GM19193 (cell line): Measurements from ENCODE around the gene LRG1.

Experiments used
- POLR2A ChIP-seq: IDR thresholded peaks from 4 replicates; pipeline ENCODE4 v1.6.1; 2011; ENCODE audit not compliant: insufficient read depth, insufficient read length; ENCODE audit errors: extremely low read depth

LRG1 gene

DNA sequence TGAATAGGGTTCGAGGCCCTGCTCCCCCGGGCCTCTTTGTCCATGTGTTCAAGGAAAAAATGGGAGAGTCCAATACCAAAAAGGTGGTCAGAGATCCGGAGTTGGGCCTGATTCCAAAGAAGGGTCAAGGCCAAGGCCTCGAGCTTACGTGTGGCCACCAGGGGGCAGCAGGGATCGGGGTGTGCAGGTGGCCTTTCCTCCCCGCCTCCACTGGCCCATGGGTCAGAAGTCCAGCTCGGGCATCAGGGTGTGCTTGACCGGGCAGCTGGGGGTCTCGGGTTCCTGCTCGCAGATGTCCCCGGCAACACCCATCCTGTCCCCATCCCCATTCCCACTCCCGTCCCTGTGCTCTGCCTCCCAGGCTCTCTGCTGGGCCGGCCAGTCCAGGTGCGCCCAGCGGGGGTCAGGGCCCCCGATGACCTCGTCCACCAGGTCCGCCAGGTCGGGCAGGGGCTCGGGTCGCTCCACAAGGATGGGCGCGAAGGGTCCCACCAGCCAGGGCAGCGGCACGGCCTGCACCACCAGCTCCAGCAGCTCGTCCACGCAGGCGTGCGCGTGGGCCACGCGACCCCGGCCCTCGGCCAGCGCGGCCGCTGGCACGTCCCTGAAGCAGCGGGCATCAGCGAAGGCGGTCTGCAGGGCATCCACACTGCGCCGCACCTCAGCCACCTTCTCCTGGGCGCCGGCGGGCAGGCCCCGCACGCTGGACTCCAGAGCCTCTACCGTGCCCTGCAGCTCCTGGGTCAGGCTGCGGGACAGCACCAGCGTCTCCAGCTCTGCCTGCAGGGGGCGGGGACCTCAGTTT is 16.3 kb downstream of the LRG1 start:
- TF ChIP-seq POLR2A: no peak

- no peak for TF ChIP-seq POLR2A
Measured at GRCh38 chr19:4522291-4523002, 17.4 kb downstream of the LRG1 start.

GRCh38 chr19:4521888-4522242 is 18.0 kb downstream of the LRG1 start:
- TF ChIP-seq POLR2A: no peak

DNA sequence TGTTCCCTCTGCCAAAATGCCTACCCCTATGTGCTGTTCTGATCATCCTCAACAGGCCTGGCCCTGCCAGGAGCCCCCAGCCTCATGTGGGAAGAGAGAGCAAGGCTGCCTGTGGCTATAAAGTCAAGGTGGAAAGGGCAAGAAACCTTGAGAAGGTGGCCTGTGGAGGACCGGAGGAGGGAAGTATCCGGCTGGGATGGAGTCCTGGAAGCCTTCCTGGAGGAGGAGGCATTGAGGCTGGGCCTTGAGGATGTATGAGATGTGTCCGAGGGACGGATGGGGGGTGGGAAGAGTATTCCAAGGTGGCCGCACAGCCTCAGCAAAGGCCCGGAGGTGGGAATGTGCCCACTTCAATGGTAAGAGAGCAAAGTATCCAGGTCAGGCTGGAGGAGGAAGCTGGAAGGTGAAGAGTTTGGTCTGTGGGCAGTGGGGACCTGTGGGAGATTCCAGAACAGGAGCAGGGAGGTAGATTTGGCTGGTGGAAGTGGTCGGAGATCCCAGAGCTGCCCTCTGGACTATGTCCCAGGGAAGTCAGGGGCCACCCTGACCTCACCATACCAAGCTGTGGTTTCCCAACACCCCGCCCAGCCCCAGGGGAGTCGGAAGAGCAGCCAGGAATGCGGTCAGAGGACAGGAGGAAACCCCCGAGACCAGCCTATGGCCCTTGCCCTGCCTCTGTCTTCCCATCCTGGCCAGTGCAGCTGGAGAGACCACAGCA is 18.5 kb downstream of the LRG1 start:
- no peak for TF ChIP-seq POLR2A

GRCh38 chr19:4519521-4520277 is 20.1 kb downstream of the LRG1 start:
- TF ChIP-seq POLR2A: no peak

DNA sequence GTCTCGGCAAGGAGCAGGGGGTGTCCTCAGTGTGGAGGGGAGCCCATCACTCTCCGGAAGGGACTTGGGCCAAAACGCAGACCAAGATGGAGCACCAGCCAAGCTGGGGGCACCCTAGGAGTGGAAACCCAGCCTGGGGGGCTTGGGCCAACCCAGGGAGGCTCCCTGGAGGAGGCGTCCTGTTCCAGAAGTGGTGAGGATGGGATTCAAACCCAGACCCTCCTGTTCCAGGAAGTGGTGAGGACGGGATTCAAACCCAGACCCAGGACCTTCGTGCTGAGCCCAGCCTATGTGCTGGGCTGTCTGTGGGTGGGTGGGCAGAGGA is 20.7 kb downstream of the LRG1 start:
- no peak for TF ChIP-seq POLR2A

- TF ChIP-seq POLR2A: no peak
Measured at GRCh38 chr19:4518345-4519171, 21.3 kb downstream of the LRG1 start, which contains the start of gene PLIN4. Gene PLIN4, minus strand, starts transcription at chr19:4518486. Its CDS starts 214 bp downstream, at chr19:4518272.

GRCh38 chr19:4517451-4518057 is 22.3 kb downstream of the LRG1 start:
- TF ChIP-seq POLR2A: no peak

- no peak for TF ChIP-seq POLR2A
Measured at GRCh38 chr19:4516939-4517300, 22.9 kb downstream of the LRG1 start.

GRCh38 chr19:4516199-4516938 is 23.5 kb downstream of the LRG1 start:
- no peak for TF ChIP-seq POLR2A

GRCh38 chr19:4515732-4516131 is 24.1 kb downstream of the LRG1 start:
- no peak for TF ChIP-seq POLR2A

GRCh38 chr19:4513248-4513647 is 26.6 kb downstream of the LRG1 start:
- TF ChIP-seq POLR2A: no peak

DNA sequence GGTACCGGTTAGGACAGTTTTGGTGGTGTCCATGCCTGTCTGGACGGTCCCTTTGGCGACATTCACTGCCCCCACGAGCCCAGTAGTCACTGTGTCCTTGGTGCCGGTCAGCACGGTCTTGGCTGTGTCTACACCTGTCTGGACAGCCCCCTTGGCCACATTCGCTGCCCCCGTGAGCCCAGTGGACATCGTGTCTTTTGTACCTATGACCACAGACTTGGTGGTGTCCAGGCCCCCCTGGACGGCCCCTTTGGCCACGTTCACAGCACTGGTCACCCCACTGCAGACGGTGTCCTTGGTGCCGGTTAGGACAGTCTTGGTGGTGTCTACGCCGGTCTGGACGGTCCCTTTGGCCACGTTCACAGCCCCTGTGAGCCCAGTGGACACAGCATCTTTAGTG is 27.8 kb downstream of the LRG1 start:
- TF ChIP-seq POLR2A: no peak
